Stimulated activated CD8-positive, alpha-beta memory T cell treated with anti-CD3 and anti-CD28 coated beads, Interleukin-7, amount 100 ng/mL, for 48 hours (primary cell): ENCODE results near the gene HAVCR1.
"Not testable (repeated sequence)": the region's sequence is repeated elsewhere in the genome, so short reads cannot be mapped to it uniquely, and the experiment has no call there.

ENCODE experiments used
- DNase-seq, 2 donors: peaks; one replicate each; pipeline ENCODE4 v3.0.0-alpha.2; 2020; ENCODE audit warnings: low read depth in 1 of 2; ENCODE audit errors: extremely low read depth in 1 of 2

HAVCR1 gene

DNA sequence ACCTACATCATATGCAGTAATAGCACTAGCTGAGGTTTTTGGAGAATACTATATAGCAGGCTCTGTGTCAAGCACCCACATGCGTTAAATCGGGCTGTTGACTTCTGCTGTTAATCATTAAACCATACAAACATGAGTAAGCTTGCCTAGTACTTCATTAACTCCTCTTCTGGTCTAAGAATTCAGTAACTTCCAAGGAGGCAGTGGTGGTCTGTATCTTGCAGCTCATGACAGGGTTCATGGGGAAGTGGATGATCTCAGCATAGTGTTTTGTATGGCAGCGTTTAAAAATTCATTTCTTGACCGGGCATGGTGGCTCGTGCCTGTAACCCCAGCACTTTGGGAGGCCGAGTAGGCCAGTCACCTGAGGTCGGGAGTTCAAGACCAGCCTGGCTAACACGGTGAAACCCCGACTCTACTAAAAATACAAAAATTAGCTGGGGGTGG, at the start of gene HAVCR1:
Gene HAVCR1, minus strand, starts transcription at position 24 of the 447 bp plus-strand sequence. CDS start 1,173 bp downstream, outside the sequence.
- no peak for DNase-seq

DNA sequence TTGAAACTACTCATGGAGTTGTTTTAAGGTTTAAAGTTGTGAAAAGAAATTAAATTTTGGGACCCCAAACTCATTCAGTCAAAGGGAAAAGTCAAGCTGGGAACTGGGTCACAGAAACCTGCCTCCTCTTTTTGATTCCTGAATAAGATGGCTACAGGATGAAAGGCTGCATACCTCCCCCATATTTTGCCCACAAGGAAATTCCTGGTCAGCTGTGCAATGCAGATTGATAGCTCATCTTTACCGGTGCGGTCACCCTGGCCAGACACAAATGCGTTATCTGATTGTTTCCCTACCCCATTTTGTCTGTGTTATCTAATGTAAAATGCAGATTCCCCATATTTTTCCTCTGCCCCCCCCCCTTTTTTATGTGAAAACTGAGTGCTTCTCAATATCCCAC, 48.6 kb upstream of the HAVCR1 start:
- no peak for DNase-seq

DNA sequence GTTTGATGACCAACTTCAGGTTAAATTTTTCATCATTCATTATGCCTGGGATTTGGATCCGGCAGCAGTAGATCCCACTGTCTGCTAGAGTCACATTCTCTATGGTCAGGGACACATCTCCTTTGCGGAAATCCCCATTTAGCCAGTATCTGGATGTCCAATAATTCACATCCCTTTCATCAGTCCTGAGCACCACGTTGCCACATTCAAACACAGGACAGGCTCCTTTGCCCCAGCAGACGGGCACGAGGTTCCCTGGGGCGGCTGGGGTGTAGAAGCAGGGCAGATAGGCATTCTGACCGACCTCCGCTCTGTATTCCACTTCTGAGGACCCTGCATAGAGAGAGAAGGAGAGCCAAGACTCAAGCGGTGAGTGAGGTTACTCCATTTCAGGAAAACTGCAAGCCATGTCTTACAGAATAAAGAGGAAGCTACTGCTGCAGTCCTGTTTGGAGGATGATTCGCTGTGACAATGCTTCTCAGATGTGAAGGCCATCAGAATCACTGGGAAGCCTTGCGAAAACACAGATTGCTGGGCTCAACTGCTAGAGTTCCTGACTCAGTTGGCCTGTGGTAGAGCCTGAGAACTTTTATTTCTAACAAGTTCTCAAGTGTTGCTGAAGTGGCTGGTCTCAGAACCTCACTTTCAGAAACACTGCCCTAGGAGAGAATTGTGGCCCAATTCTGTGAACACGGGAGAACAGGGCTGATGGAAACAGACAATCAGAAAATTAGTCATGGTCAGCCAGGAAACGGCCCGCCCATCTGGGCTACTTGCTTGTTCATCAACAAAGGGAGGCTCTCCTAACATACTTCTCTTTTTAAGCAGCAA, 47.9 kb upstream of the HAVCR1 start:
- DNase-seq, result peak in 1 of 2 donors; percentile 41

DNA sequence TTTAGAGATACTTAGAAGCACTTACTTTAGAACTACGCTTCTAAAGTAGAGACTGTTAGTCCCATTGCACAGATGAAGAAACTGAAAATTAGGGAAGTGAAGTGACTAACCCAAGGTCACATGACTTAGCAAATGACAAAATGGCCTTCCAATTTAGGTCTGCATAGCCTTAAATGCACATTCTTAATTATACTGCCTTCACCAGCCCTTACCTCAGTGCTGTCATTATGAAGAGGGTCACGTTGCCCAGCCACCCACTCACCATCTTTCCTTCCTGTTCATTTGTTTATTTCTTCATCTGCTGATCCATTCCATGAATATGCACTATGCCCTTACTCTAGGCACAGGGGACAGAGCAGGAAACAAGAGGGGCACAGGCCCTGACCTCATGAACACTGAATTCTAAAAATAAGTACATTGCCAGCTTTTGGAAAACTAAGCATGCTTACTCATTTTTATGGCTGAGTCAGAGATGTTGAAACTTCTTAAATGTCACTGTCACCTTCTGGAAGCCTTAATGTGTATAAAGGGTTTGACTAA, 41.3 kb upstream of the HAVCR1 start:
- no peak for DNase-seq

DNA sequence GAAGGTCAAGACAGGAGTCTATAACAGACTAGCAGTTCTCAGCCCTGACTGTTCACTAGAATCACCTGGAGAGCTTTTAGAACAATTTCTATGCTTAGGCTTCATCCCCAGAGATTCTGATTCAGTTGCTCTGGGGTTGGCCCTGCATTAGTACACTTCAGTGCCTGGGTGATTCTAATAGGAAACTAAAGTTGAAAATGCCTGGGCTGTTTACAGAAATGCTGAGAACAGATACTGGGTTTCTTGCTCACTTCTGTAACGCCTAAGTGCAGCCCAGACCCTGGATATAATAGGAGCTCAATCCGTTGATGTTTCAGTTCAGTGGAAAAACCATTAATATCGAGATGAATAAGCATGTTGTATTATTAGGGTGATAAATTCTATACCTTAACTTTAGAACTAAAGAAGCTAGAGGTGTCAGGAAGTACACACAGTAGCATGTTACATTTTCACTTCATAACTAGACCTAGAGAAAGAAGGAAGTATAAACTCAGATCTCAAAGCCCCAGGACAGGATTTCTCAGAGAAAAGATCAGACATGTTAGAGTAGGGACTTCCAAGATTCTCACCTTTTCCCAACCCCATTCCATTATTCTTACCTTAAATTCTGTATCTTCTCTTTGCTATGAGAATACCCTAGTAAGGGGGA, 29.6 kb upstream of the HAVCR1 start:
- no peak for DNase-seq

DNA sequence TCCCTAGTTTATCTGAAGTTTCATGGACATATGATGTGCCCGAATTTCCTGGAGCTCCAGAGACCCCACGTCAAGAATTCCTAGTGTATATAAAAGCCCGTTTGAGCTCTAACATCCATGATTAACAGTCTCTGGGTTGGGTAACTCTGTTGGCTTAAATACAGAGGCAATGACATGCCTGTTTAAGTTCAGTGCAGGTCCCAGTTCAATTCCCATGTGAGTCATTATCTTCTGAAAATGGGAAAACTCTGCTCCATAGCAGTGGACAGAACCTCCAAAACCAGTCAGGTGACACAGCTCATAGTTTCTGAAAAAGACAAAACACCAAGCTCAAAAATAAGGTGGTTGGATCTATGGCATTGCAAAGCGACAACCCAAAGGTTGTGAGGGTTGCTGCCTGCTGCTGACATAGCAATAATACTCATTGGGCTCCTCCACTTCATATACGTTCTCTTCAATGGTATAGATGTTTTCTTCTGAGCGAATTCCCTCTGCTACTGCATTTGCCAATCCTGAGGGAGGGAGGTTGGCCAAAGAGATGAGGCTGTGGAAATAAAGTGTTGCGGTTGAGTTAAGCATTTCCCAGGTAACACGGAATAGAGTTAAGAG, 27.9 kb upstream of the HAVCR1 start:
- no peak for DNase-seq

DNA sequence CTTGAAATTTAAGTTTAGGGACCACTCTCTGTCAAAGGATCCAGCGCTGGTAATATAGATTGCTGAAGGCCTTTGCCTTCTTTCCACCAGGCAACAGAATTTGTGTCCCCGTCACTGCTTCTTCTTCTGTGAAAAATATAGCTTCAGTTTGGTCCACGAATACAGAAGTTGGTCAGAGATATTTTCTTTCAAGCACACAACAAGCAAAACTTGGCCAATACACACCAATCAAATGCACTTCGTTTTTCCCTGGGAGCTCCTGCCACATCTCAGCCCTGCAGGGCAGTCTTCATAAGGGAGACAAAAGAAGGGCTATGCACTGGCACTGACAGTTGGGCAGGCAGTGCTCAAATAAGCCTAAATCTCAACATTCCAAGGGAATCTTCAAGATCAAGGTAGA, 27.0 kb upstream of the HAVCR1 start:
- DNase-seq, result no peak

DNA sequence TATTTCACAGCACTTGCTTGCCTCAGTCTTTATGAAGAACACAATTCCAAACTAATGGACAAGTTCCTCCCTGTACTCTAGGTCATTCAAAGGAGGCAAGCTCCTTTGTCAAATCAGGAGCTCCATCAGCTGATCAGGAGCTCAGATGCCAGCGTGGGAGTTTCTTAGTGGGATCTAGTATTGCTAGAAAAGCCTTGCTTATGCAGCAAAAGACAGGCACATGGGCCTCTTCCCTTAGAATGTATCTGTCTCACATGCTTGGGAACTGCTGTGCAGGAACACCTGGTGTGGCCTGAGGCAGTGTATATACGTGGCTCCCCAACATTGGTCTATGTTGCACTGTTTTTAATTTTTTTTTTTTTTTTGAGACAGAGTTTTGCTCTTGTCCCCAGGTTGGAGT, 21.4 kb upstream of the HAVCR1 start:
- DNase-seq, result no peak

DNA sequence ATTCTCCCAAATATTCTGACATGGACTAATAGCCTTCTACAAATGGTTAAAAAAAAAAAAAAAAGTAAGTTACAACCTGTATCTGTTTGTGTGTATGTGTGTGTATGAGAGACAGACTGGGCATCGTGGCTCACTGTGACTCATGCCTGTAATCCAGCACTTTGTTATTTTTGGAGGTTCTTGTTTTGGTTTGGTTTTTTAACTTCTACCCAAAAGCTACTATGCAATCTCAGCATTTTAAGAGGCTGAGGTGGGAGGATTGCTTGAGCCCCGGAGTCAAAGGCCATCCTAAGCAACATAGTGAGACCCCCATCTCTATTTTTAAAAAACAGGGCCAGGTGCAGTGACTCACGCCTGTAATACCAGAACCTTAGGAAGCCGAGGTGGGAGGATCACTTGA, 17.6 kb upstream of the HAVCR1 start:
- DNase-seq, result no peak

DNA sequence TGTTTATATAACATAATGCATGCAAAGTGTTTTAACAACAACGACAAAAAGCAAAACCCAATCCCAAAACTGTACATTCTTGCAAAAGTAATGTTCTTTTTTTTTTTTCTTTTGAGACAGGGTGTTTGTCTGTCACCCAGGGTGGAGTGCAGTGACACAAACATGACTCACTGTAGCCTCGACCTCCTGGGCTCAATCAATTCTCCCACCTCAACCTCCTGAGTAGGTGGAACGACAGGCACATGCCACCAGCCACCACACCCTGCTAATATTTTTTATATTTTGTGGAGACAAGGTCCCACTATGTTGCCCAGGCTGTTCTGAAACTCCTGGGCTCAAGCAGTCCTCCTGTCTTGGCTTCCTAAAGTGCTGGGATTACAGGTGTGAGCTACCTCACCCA, 13.6 kb upstream of the HAVCR1 start:
- DNase-seq, result peak; percentile 15 to 29

DNA sequence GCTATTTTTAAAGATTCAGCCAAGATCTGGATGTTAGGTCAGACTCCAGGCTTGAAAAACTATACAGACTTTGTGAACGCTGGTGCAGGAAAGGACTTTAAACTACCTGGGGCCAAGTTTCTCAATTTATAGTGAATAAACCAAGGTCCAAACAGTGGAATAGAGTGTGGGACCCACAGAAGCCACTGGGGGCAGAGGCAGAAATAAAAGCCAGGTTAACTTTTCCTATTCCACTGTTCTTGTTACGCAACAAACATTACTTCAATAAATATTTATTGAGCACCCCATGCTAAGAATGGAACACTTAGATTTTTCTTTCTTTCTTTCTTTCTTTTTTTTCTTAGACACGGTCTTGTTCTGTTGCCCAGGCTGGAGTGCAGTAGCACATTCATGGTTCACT, 11.0 kb upstream of the HAVCR1 start:
- DNase-seq, result no peak

DNA sequence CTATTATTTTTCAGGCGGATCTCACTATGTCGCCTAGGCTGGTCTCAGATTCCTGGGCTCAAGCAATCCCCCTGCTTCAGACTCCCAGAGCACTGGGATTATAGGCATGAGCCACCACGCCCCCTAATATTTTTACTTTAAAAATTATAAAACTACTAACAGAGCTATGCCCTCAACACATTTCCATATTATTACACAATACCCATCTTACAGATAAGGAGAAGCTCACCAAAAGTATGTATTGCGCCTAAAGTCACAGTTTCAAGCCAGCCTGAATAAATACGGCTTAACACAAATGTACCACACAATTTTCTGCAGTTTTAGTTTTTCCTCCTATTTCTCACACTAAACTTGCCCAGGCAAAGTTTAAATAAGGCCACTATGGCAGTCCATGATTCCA, 9.9 kb upstream of the HAVCR1 start:
- no peak for DNase-seq

DNA sequence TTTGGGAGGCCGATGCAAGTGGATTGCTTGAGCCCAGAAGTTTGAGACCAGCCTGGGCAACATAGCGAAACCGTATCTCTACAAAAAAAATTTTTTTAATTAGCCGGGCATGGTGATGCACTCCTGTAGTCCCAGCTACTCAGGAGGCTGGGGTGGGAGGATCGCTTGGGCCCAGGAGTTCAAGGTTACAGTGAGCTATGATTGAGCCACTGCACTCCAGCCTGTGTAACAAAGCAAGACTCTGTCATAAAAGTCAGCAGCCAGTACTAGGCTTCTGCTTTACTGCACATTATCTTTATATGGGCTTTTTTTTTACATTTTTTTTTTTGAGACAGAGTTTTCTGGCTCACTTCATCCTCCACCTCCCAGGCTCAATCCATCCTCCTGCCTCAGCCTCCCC, 9.4 kb upstream of the HAVCR1 start:
- DNase-seq, result no peak

DNA sequence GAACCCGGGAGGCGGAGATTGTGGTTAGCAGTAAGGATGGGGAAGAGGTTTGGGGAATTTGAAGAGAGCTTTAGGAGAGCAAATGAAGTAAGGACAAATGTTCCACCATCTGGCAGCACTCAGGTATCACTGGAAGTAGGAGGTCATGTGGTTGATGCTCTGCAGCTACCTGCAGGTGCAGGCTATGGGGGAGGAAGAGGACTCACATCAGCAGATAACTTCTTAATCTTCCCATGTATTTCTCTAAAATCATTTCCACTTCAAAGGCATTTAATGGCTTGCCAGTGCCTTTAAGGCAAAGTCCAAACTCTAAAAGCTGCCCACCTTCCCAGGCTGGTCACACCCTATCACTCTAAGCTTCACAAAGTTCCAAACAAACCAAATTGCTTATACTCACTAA, 8.1 kb upstream of the HAVCR1 start:
- no peak for DNase-seq

DNA sequence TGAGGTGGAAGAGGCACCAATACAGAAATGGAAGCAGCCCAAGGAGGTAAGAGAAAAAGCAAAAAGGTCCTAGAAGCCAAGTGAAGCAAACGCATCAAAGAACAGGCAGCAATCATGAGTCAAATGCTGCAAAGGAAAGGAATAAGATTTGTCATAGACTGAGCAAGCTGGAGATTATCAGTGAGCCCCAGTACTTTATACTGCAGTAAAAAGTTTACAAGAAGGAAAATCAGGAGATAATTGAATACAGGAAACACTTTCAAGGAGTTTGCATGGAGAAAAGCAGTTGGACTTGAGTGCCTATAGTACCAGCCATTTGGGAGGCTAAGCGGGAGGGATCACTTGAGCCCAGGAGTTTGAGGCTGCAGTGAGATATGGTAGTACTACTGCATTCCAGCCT, 7.2 kb upstream of the HAVCR1 start:
- DNase-seq, result no peak

DNA sequence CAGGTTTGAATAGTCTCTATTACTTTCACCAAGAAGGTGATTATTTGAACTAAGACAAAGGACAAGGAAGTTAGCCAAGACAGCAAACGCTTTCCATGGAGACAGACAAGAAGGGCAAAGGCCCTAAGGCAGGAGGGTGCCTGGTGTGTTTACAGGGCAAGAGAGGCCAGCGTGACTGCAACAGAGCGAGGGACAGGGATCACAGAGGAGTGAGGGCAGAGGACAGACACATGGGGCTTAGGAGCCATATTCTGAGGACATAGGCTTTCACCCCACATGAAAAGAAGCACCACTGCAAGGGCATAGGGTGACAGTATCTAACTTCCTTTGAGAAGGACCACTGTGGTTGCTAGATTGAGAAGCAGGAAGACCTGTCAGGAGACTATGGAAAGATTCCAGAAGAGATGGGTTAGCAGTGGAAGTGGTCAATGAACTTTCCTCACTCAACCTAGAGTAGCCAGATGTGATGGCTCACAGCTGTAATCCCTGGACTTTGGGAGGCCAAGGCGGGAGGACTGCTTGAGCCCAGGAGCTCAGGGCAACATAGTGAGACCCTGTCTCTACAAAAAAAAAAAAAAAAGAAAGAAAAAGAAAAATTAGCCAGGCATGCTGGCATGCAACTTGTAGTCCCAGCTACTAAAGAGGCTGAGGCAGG, 5.0 kb upstream of the HAVCR1 start:
- no peak for DNase-seq

DNA sequence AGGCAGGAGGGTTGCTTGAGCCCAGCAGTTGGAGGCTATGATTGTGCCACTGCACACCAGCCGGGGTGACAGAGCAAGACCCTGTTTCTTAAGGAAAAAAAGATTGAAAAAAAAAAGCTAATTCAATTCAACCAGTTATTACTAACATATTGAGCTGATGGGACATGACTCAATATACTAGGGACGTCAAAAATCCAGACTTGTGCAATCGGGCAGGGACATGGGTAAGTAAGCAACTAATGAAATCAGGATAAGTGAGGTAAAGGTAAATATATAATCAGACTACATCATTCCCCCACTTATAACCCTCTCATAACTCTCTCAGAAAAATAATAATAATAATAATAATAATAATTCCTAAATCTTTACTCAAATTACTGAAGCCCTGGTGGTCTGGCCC, 975 bp upstream of the HAVCR1 start:
- DNase-seq, result no peak

DNA sequence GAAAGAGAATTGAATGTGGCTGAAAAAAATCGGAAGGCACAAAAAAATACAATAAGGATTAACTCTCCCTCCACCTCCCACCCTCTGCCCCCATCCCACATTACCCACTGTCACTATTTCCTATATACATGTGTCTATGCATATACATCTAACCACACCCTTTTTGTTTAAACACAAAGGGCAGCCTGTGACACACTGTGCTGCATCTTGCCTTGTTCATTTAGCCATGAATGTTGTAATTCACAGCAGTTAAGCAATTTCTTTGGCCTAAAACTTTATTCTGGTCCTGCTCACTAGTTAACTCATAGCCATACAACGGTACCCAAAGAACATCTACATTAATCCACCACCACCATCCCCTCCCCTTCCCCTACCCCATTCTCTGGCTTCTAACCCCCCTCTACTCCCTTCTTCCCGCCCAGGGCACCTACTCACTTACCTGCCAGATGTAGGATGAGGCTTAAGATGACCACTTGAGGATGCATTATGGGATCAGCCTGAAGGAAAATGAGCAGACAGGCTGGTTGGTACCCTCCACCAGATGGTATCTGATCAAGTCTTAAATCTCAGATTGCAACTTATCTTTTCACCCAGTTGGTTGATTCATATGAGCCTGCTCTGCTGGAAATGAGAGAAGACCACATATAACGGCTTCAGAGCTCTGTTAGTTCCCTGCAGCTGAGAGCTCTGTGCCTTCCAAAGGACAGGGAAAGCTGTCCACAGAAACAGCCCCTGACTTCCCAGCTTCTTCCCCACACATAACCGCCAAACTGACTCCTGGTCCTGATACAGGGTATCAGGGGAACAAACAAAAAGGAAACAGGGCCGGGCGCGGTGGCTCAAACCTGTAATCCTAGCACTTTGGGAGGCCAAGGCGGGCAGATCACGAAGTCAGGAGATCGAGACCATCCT, 1.2 kb downstream of the HAVCR1 start:
- DNase-seq, result no peak

DNA sequence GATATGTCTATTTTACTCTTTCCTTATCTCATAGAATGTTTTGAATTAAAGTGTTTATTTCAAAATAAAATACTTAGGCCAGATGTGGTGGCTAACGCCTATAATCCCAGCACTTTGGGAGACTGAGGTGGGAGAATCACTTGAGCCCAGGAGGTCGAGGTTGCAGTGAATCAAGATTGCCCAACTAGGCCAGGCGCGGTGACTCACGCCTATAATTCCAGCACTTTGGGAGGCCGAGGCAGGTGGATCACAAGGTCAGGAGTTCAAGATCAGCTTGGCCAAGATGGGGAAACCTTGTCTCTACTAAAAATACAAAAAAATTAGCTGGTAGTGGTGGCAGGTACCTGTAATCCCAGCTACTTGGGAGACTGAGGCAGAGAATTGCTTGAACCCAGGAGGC, 2.1 kb downstream of the HAVCR1 start:
- not testable (repeated sequence) for DNase-seq

DNA sequence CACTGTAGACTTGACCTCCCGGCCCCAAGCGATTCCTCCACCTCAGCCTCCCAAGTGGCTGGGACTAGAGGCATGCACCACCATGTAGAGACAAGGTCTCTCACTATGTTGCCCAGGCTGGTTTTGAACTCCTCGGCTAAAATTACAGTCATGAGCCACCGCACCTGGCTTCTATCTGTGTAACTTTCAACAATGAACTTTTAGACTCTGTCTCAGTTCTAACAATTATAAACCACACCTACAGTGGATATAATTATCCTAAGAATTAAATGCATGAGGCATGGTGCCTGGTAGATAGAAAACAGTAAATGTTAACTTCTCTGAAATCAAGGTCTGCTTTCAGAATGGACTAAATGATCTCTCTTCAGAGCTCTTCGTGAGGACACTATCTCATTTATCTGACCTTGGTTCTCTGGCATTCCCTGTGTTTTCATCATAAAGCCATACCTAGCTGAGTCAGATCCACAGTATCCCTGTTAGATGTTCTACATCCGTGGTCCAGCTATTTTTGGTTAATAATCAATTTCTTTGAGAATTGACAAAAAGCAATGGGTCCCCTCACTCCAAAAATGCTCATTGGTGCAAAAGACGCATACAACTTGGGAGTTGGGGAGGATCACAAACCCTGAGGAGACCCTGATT, 7.2 kb downstream of the HAVCR1 start:
- no peak for DNase-seq
